ENCODE measurements around the gene CDK5R1.
"Not testable (repeated sequence)": the region's sequence is repeated elsewhere in the genome, so short reads cannot be mapped to it uniquely, and the experiment has no call there.

Gene CDK5R1

GRCh38 chr17:32486701-32487472 lies at the start of gene CDK5R1:
CDK5R1 (plus strand) TSS chr17:32486993; CDS start chr17:32487621, 628 bp downstream.
- DNase-seq (ENCODE audit: low read depth in 2 of 3, low spot score in 1 of 3), result peak; percentile 49 to 70 (median 57)

GRCh38 chr17:32440722-32441121 lies 46.1 kb upstream of the CDK5R1 start:
- DNase-seq (ENCODE audit: low read depth in 2 of 3, low spot score in 1 of 3), result no peak

- DNase-seq (ENCODE audit: low read depth in 2 of 3, low spot score in 1 of 3), result no peak
Observed at GRCh38 chr17:32441886-32442285, 44.9 kb upstream of the CDK5R1 start.

GRCh38 chr17:32443827-32444300 lies 42.9 kb upstream of the CDK5R1 start:
- DNase-seq (ENCODE audit: low read depth in 2 of 3, low spot score in 1 of 3), result no peak

GRCh38 chr17:32444301-32445073 lies 42.3 kb upstream of the CDK5R1 start, which contains the start of gene PSMD11:
PSMD11 (plus strand) TSS chr17:32444510; CDS start chr17:32444524, 14 bp downstream.
- DNase-seq (ENCODE audit: low read depth in 2 of 3, low spot score in 1 of 3), result peak; percentile 98 to 99 (median 98)

GRCh38 chr17:32445074-32445415 lies 41.7 kb upstream of the CDK5R1 start:
- DNase-seq (ENCODE audit: low read depth in 2 of 3, low spot score in 1 of 3), result peak; percentile 6 to 22 (median 21)

GRCh38 chr17:32445497-32445896 lies 41.3 kb upstream of the CDK5R1 start:
- DNase-seq (ENCODE audit: low read depth in 2 of 3, low spot score in 1 of 3), result no peak

GRCh38 chr17:32445971-32446370 lies 40.8 kb upstream of the CDK5R1 start:
- no peak for DNase-seq (ENCODE audit: low read depth in 2 of 3, low spot score in 1 of 3)

GRCh38 chr17:32446949-32447348 lies 39.8 kb upstream of the CDK5R1 start:
- no peak for DNase-seq (ENCODE audit: low read depth in 2 of 3, low spot score in 1 of 3)

GRCh38 chr17:32449963-32450362 lies 36.8 kb upstream of the CDK5R1 start:
- no peak for DNase-seq (ENCODE audit: low read depth in 2 of 3, low spot score in 1 of 3)

GRCh38 chr17:32450379-32450778 lies 36.4 kb upstream of the CDK5R1 start:
- not testable (repeated sequence) for DNase-seq (ENCODE audit: low read depth in 2 of 3, low spot score in 1 of 3)

GRCh38 chr17:32451879-32452278 lies 34.9 kb upstream of the CDK5R1 start:
- no peak for DNase-seq (ENCODE audit: low read depth in 2 of 3, low spot score in 1 of 3)

GRCh38 chr17:32452281-32452680 lies 34.5 kb upstream of the CDK5R1 start:
- DNase-seq (ENCODE audit: low read depth in 2 of 3, low spot score in 1 of 3), result no peak

- DNase-seq (ENCODE audit: low read depth in 2 of 3, low spot score in 1 of 3), result no peak
Observed at GRCh38 chr17:32453370-32453769, 33.4 kb upstream of the CDK5R1 start.

GRCh38 chr17:32458371-32458770 lies 28.4 kb upstream of the CDK5R1 start:
- DNase-seq (ENCODE audit: low read depth in 2 of 3, low spot score in 1 of 3), result no peak

GRCh38 chr17:32460054-32460453 lies 26.7 kb upstream of the CDK5R1 start:
- DNase-seq (ENCODE audit: low read depth in 2 of 3, low spot score in 1 of 3), result no peak

- no peak for DNase-seq (ENCODE audit: low read depth in 2 of 3, low spot score in 1 of 3)
Observed at GRCh38 chr17:32461498-32461852, 25.3 kb upstream of the CDK5R1 start.

GRCh38 chr17:32461853-32462617 lies 24.8 kb upstream of the CDK5R1 start:
- DNase-seq (ENCODE audit: low read depth in 2 of 3, low spot score in 1 of 3), result peak; percentile 25 to 76 (median 58)

- DNase-seq (ENCODE audit: low read depth in 2 of 3, low spot score in 1 of 3), result no peak
Observed at GRCh38 chr17:32463304-32463703, 23.5 kb upstream of the CDK5R1 start.

GRCh38 chr17:32464374-32464773 lies 22.4 kb upstream of the CDK5R1 start:
- DNase-seq (ENCODE audit: low read depth in 2 of 3, low spot score in 1 of 3), result no peak

GRCh38 chr17:32467949-32468348 lies 18.8 kb upstream of the CDK5R1 start:
- DNase-seq (ENCODE audit: low read depth in 2 of 3, low spot score in 1 of 3), result no peak

All from stimulated activated CD4-positive, alpha-beta T cell treated with anti-CD3 and anti-CD28 coated beads, Interleukin-12 subunit alpha, Interleukin-12 subunit beta, amount 100 ng/mL, for 48 hours (primary cell).